GM18951 (cell line): ENCODE measurements around the gene LMOD3.

ENCODE experiments used
- POLR2A ChIP-seq: IDR thresholded peaks from 4 replicates; pipeline ENCODE4 v1.6.1; 2011; ENCODE audit warnings: mild to moderate bottlenecking; ENCODE audit not compliant: insufficient read length, insufficient read depth; ENCODE audit errors: extremely low read depth
- in situ Hi-C: fragments of 300-500 bp; cut with MboI; formaldehyde crosslinking; loops from one replicate; pipeline ENCODE4 v1.12.0; 2022; ENCODE audit warnings: low sequenced_read_pairs, mixed read lengths, inconsistent platforms; ENCODE audit not compliant: unreplicated experiment

Gene LMOD3

GRCh38 chr3:69095636-69096035, 26.8 kb downstream of the LMOD3 start:
- TF ChIP-seq POLR2A, result no peak
- in situ Hi-C loops, result no loop called here

DNA sequence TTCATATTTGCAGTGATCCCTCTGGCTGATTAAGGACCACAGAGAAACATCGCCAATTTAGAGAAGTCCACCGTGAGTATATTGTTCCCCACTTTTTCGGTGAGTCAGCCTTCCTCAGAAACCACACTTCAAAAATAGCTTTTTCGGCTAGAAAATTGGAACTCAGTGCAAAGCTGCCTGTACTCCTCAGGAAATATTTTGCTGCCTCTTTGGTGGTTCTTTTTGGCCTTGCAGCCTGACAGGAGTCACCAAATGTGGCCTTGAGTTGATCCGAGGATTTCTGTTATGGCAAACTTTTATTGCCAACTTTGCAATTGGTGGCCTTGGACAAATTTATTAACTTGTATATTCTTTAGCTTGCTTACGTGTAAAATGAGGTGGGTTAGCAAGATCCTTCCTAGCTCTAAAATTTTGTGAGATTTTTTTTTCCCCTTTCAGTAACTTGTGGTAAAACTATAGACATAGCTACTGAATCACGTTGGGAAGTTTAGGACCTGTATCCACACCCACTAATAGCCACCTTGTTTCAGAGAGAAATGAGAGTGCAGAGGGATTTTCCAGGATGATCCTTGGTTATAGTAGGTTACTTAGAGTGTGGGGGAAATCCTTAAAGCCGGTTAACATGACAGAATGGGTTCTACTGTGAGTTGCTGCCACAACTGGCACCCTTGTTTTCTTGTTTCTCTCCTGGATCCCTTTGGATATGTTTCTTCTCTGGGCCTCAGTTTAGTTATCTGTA, 27.8 kb downstream of the LMOD3 start:
- no peak for TF ChIP-seq POLR2A
- in situ Hi-C loops, result no loop called here

DNA sequence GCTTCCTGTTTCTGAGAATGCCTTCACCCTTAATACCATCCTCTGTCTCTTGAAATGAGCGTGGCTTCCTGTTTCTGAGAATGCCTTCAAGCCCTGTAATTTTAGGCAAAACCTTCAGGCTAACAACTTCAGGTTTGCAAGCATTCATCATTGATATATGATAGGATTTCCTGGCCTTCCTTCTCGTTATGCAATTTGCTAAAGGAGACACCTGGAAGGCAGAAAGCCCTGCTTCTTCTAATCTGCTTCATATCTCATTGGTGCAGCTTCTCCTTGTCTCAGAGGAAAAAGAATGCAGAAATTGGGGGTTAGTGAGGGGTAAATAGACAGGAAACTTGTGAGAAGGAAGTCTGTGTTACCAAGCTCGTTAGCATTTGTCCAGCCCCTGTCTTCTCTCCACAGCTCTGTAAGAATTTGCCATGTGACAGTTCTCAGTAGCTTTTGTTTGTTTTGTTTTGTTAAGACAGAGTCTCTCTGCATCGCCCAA, 30.3 kb downstream of the LMOD3 start:
- TF ChIP-seq POLR2A, result no peak
- in situ Hi-C loops, result no loop called here

DNA sequence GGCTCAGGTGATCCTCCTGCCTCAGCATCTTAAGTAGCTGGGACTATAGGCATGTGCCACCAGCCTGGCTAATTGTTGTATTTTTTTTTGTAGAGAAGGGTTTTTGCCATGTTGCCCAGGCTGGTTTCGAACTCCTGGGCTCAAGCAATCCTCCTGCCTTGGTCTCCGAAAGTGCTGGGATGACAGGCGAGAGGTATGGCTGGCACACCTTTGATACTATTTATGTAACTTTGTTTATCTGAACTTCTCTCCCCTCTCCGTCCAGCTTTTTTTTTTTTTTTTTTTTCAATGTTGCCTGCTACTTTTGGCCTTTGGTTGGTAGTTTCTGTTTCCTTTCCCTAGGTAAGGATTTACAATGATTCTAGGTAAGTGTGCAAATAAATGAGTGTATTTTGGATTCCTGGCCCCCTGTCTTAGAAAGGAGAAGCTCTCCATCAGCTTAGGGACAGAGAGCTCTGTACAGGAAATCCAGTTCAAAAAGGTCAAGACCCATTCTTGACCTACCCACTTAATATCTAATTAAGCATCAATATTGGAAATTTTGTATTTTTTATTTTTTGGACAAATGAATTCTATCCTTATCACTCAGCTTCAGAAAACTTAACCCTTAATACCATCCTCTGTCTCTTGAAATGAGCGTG, 30.9 kb downstream of the LMOD3 start:
- in situ Hi-C loops, result no loop called here
- no peak for TF ChIP-seq POLR2A

- TF ChIP-seq POLR2A, result no peak
- in situ Hi-C loops, result no loop called here
These were observed 32.4 kb downstream of the LMOD3 start for GRCh38 chr3:69090021-69090420.

DNA sequence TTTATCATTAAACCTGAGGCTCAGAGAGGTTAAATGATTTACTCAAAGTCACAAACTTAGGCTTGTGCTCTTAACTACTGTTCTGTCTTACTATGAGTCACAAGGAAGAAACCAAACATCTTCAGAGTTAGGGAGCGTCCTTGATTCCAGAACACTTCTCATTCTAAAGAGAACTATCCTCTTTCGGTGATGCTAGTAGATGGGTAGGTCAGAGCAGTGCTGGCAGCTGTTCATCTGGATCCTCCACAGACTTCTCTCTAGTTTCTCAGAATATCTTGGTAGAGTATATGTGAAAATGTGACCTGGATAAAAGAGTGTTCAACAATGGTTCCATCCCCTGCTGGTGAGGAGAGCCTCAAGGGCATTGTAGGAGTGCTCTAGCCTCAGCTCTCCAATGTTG, 34.3 kb downstream of the LMOD3 start:
- TF ChIP-seq POLR2A, result no peak
- in situ Hi-C loops, result no loop called here

GRCh38 chr3:69087030-69087791, 35.2 kb downstream of the LMOD3 start:
- no peak for TF ChIP-seq POLR2A
- in situ Hi-C loops, result no loop called here

DNA sequence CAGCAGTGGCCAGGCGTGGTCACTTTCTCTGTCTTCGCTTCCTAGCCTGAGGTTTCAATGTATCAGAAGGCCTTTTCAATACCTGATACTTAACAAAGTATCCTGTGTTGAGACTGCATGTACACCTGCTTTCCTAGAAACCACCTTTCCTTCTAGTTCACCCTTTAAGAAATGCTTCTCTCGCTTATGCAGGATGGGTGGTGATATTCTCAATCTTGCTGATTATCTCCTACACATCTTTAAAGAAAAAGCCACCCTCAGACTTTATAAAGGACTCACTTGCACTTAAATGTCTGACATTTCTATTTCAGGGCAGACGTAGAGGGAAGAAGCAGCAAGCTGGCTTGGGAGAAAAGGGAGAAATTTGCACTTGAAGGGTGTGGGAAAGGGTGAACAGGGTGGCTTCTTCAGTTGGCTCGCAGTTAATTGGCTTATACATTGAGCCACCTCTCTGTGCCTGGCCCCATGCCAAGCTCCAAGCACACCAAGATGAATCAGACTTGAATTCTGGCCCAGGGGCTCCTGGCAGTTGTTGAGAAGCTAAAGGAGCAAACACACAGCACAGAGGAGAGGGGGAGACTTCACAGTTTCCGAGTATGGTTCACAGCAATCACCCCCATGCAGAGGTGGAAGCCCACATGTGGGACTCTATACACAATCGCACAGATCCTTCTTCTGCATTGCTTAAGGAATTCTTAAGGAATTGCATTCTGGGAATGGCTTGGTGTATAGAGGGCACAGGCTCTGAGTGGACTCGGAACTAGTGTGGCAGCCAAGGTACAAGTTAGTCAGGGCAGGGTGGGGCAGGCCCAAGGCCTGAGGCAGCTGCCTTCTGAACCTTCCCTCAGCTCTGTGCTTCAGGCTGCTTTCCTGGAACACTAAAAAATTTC, 36.3 kb downstream of the LMOD3 start:
- in situ Hi-C loops, result no loop called here
- no peak for TF ChIP-seq POLR2A

GRCh38 chr3:69085168-69085832, 37.1 kb downstream of the LMOD3 start:
- in situ Hi-C loops, result no loop called here
- no peak for TF ChIP-seq POLR2A

GRCh38 chr3:69084326-69085167, 37.8 kb downstream of the LMOD3 start, which contains the start of gene ARL6IP5:
TSS of gene ARL6IP5 (plus strand) at chr3:69084937. CDS start at chr3:69085048, 111 bp downstream.
- peak; percentile 59 for TF ChIP-seq POLR2A
- in situ Hi-C loops, result no loop called here

DNA sequence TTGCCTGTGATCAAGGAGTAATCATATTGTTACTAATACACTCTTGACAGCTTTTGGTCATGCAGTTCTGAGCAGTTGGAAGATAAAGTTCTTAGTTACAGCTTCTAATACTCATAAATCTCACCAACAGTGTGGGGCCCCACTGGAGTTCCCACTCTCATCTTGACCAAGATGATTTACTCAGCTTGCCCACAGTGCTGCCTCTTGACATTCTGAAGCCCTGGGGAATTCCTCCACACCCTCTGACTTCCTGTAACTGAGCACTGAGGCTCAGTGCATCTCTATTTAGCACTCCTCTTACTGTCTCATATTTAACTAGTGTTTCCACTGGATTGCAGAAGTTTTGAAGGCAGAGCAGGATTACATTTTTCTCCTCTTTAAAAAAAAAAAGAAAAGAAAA, 39.6 kb downstream of the LMOD3 start:
- TF ChIP-seq POLR2A, result peak; percentile 39
- in situ Hi-C loops, result no loop called here
